Stimulated activated CD8-positive, alpha-beta memory T cell treated with anti-CD3 and anti-CD28 coated beads, Interleukin-12 subunit alpha, Interleukin-12 subunit beta, amount 100 ng/mL, for 4 hours (primary cell): Measurements from ENCODE around the gene TNFRSF9.

Experiments
- DNase-seq: peaks from one replicate; pipeline ENCODE4 v3.0.0-alpha.2; 2020; ENCODE audit warnings: low read depth

Gene TNFRSF9

GRCh38 chr1:7873801-7874795 is 66.5 kb downstream of the TNFRSF9 start:
- DNase-seq: no peak

- no peak for DNase-seq
Measured at GRCh38 chr1:7871136-7871535, 69.5 kb downstream of the TNFRSF9 start.

GRCh38 chr1:7869136-7869920 is 71.3 kb downstream of the TNFRSF9 start:
- no peak for DNase-seq

GRCh38 chr1:7868070-7868780 is 72.4 kb downstream of the TNFRSF9 start:
- no peak for DNase-seq

GRCh38 chr1:7865978-7866377 is 74.7 kb downstream of the TNFRSF9 start:
- no peak for DNase-seq
